Measurements from ENCODE around the gene RCOR1.
A peak's percentile ranks its signal among the peaks of the same experiment; 100 is the strongest.

RCOR1 gene

GRCh38 chr14:102584871-102585869 lies 7.3 kb upstream of the RCOR1 start:
- peaks cover 36% of the 10 kb centered on the region for H3K4me1 ChIP-seq (ENCODE audit: control insufficient read depth, insufficient read depth, low read length, poor library complexity, severe bottlenecking)
- H3K4me3 ChIP-seq (ENCODE audit: extremely low read depth, insufficient read depth, low read length, poor library complexity, severe bottlenecking) = no peak overlapping the region
- no peaks in the 10 kb centered on the region for H3K9me3 ChIP-seq (ENCODE audit: control insufficient read depth, low read length)
- peak overlapping the region; percentile 92 for H3K27ac ChIP-seq (ENCODE audit: low read depth, low read length, severe bottlenecking)
- no peaks in the 10 kb centered on the region for H3K36me3 ChIP-seq (ENCODE audit: control insufficient read depth, insufficient read depth, low read length)
- 53 to 62% methylated on average over 16 to 23 of the region's 24 CpGs for WGBS, 2 experiments (ENCODE audit: insufficient coverage in 2 of 2)

GRCh38 chr14:102586420-102587104 lies 5.9 kb upstream of the RCOR1 start:
- H3K9me3 ChIP-seq (ENCODE audit: control insufficient read depth, low read length) = no peaks in the 10 kb centered on the region
- H3K4me3 ChIP-seq (ENCODE audit: extremely low read depth, insufficient read depth, low read length, poor library complexity, severe bottlenecking) = no peak overlapping the region
- H3K36me3 ChIP-seq (ENCODE audit: control insufficient read depth, insufficient read depth, low read length) = no peaks in the 10 kb centered on the region
- peaks cover 38% of the 10 kb centered on the region for H3K4me1 ChIP-seq (ENCODE audit: control insufficient read depth, insufficient read depth, low read length, poor library complexity, severe bottlenecking)
- 86 to 88% methylated on average over 3 to 4 of the region's 5 CpGs for WGBS, 2 experiments (ENCODE audit: insufficient coverage in 2 of 2)
- no peak overlapping the region for H3K27ac ChIP-seq (ENCODE audit: low read depth, low read length, severe bottlenecking)

GRCh38 chr14:102588821-102589220 lies 3.6 kb upstream of the RCOR1 start:
- Histone ChIP-seq H3K4me1 (ENCODE audit: control insufficient read depth, insufficient read depth, low read length, poor library complexity, severe bottlenecking) (peaks cover 38% of the 10 kb centered on the region), H3K4me3 (ENCODE audit: extremely low read depth, insufficient read depth, low read length, poor library complexity, severe bottlenecking) (no peak overlapping the region), H3K9me3 (ENCODE audit: control insufficient read depth, low read length) (no peaks in the 10 kb centered on the region), H3K27ac (ENCODE audit: low read depth, low read length, severe bottlenecking) (peak overlapping the region; percentile 45), H3K36me3 (ENCODE audit: control insufficient read depth, insufficient read depth, low read length) (no peaks in the 10 kb centered on the region)
- WGBS, 2 experiments (ENCODE audit: insufficient coverage in 2 of 2) = 90% methylated on average over 1 of the region's 3 CpGs; no CpG with 5 or more reads in 1 of the 2 experiments

DNA sequence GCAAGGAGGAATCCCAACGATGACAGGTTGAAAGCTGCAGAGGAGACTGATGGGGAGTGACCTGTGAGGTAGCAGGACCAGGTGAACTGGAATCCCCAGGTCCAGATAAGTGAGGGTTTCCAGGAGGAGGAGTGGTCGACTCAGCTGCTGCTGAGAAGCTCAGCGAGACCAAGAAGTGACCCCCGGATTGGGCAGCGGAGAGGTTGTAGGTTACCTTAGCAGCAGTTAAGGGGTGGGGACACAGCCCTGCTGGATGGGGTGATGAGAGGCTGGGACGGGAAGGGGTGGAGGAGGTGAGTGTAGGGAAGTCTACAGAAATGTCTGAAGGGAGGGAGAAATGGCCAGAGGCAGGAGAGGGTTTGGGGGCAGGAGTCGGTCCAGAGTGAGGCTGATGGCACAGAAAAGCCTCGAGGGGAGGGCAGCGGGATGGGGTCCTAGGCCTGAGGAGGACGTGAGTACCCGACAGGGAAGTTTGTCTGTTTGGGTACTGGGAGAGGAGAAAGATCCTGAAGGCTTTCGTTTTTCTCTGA lies 2.6 kb upstream of the RCOR1 start:
- 87 to 88% methylated on average over 8 to 12 of the region's 12 CpGs for WGBS, 2 experiments (ENCODE audit: insufficient coverage in 2 of 2)
- H3K4me1 ChIP-seq (ENCODE audit: control insufficient read depth, insufficient read depth, low read length, poor library complexity, severe bottlenecking) = peaks cover 32% of the 10 kb centered on the region
- H3K27ac ChIP-seq (ENCODE audit: low read depth, low read length, severe bottlenecking) = no peak overlapping the region
- no peaks in the 10 kb centered on the region for H3K36me3 ChIP-seq (ENCODE audit: control insufficient read depth, insufficient read depth, low read length)
- H3K9me3 ChIP-seq (ENCODE audit: control insufficient read depth, low read length) = no peaks in the 10 kb centered on the region
- no peak overlapping the region for H3K4me3 ChIP-seq (ENCODE audit: extremely low read depth, insufficient read depth, low read length, poor library complexity, severe bottlenecking)

- WGBS, 2 experiments (ENCODE audit: insufficient coverage in 2 of 2) = 50 to 66% methylated on average over 11 to 13 of the region's 13 CpGs
- peaks cover 23% of the 10 kb centered on the region for H3K4me1 ChIP-seq (ENCODE audit: control insufficient read depth, insufficient read depth, low read length, poor library complexity, severe bottlenecking)
- peak overlapping the region; percentile 99 for H3K27ac ChIP-seq (ENCODE audit: low read depth, low read length, severe bottlenecking)
- H3K4me3 ChIP-seq (ENCODE audit: extremely low read depth, insufficient read depth, low read length, poor library complexity, severe bottlenecking) = peak overlapping the region; percentile 90
- H3K36me3 ChIP-seq (ENCODE audit: control insufficient read depth, insufficient read depth, low read length) = peaks cover 3% of the 10 kb centered on the region
- H3K9me3 ChIP-seq (ENCODE audit: control insufficient read depth, low read length) = no peaks in the 10 kb centered on the region
Observed at GRCh38 chr14:102590667-102591099, 1.8 kb upstream of the RCOR1 start.

- Histone ChIP-seq H3K4me1 (ENCODE audit: control insufficient read depth, insufficient read depth, low read length, poor library complexity, severe bottlenecking) (peaks cover 17% of the 10 kb centered on the region), H3K27ac (ENCODE audit: low read depth, low read length, severe bottlenecking) (peak overlapping the region; percentile 99), H3K36me3 (ENCODE audit: control insufficient read depth, insufficient read depth, low read length) (peaks cover 11% of the 10 kb centered on the region), H3K9me3 (ENCODE audit: control insufficient read depth, low read length) (no peaks in the 10 kb centered on the region), H3K4me3 (ENCODE audit: extremely low read depth, insufficient read depth, low read length, poor library complexity, severe bottlenecking) (peak overlapping the region; percentile 90)
- 1 to 3% methylated on average over 17 to 24 of the region's 37 CpGs for WGBS, 2 experiments (ENCODE audit: insufficient coverage in 2 of 2)
Observed at GRCh38 chr14:102591372-102591943, 991 bp upstream of the RCOR1 start.

- Histone ChIP-seq H3K4me3 (ENCODE audit: extremely low read depth, insufficient read depth, low read length, poor library complexity, severe bottlenecking) (peak overlapping the region; percentile 90), H3K27ac (ENCODE audit: low read depth, low read length, severe bottlenecking) (peak overlapping the region; percentile 79), H3K36me3 (ENCODE audit: control insufficient read depth, insufficient read depth, low read length) (peaks cover 17% of the 10 kb centered on the region), H3K4me1 (ENCODE audit: control insufficient read depth, insufficient read depth, low read length, poor library complexity, severe bottlenecking) (peaks cover 17% of the 10 kb centered on the region), H3K9me3 (ENCODE audit: control insufficient read depth, low read length) (no peaks in the 10 kb centered on the region)
- WGBS, 2 experiments (ENCODE audit: insufficient coverage in 2 of 2) = 0% methylated on average over 13 to 19 of the region's 49 CpGs
Observed at GRCh38 chr14:102592763-102593060, 263 bp downstream of the RCOR1 start.

DNA sequence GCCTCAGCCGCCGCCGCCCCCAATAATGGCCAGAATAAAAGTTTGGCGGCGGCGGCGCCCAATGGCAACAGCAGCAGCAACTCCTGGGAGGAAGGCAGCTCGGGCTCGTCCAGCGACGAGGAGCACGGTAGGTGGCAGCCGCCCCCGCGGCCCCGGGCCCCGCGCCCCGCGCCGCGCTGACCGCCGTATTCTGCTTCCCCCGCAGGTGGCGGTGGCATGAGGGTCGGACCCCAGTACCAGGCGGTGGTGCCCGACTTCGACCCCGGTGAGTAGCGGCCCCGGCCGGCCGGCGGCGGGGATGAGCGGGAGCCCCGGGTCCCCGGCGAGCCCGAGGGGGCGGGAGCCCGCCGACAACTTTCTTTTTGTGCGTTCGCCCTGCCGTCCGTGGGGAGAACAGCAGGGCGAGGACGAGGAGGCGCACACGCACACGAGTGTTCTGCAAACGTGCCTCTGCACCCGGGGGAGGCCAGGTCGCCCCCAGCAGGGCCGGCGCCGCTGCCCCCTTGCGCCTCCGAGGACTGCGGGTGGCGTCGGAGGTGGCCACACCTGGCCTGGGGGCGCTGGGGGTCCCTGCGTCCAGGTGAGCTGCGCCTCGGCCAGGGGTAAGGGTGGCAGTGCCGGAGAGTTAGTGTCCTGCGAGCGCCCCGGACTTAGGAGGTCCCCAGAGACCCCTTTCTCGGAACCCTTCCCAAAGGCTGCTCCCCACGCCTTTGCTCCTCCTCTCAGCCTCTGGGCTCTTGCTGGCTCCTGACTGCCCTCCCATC lies 794 bp downstream of the RCOR1 start:
- H3K4me3 ChIP-seq (ENCODE audit: extremely low read depth, insufficient read depth, low read length, poor library complexity, severe bottlenecking) = peak overlapping the region; percentile 90
- no peaks in the 10 kb centered on the region for H3K9me3 ChIP-seq (ENCODE audit: control insufficient read depth, low read length)
- peaks cover 17% of the 10 kb centered on the region for H3K4me1 ChIP-seq (ENCODE audit: control insufficient read depth, insufficient read depth, low read length, poor library complexity, severe bottlenecking)
- peaks cover 22% of the 10 kb centered on the region for H3K36me3 ChIP-seq (ENCODE audit: control insufficient read depth, insufficient read depth, low read length)
- peak overlapping the region; percentile 49 for H3K27ac ChIP-seq (ENCODE audit: low read depth, low read length, severe bottlenecking)
- WGBS, 2 experiments (ENCODE audit: insufficient coverage in 2 of 2) = 0% methylated on average over 55 to 67 of the region's 75 CpGs

GRCh38 chr14:102593825-102594137 lies 1.3 kb downstream of the RCOR1 start:
- Histone ChIP-seq H3K9me3 (ENCODE audit: control insufficient read depth, low read length) (no peaks in the 10 kb centered on the region), H3K36me3 (ENCODE audit: control insufficient read depth, insufficient read depth, low read length) (peaks cover 28% of the 10 kb centered on the region), H3K4me1 (ENCODE audit: control insufficient read depth, insufficient read depth, low read length, poor library complexity, severe bottlenecking) (peaks cover 17% of the 10 kb centered on the region), H3K4me3 (ENCODE audit: extremely low read depth, insufficient read depth, low read length, poor library complexity, severe bottlenecking) (peak overlapping the region; percentile 90), H3K27ac (ENCODE audit: low read depth, low read length, severe bottlenecking) (no peak overlapping the region)
- 7 to 14% methylated on average over 1 to 4 of the region's 6 CpGs for WGBS, 2 experiments (ENCODE audit: insufficient coverage in 2 of 2)

Measured in mesodermal cell (in vitro differentiated cells).